Measurements from ENCODE around the gene APBA1. TPM values are rescaled to one million over a fixed set of nuclear protein-coding genes. Genes with fewer than 3 reads are reported as not detected.

The APBA1 gene
- total and polyA plus RNA-seq, 2 of the 8 experiments (the other 6 are each of a cell fraction or from before 2014, with no cell fraction given): 0.36 to 0.60 TPM

DNA sequence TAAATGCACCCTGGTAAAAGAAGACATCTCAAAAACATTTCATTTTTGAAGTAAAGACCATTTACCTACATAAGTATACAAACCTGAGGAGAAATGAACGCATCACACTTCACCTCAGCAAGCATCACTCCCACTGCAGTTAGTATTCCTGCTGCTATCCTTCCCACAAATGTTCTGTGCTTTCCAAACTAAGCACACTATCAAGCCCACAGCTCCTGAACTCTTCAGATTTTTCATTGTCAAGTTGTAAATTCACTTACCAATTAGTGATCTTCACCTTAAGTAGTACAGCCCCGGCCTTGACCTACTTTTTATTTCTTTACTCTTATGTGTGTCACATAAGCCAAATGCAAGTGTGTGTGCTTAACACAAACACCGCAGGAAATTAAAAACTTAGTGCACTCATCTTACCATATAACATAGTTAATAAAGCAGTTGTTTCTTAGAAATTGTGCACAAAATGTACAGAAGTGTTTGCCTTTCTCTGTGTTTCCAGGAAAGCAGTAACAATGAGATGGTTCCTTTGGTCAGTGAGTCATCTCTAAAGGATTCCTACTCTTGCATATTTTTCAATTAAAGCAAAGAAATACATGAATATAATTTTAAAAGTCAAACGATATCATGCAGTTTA is 169.4 kb downstream of the APBA1 start:
- Histone ChIP-seq H3K4ac (replicated peaks; ENCODE audit: insufficient read length, low read depth, low read length) (no peak overlapping the region), H3K27me3 (replicated peaks in 1 of 4; ENCODE audit: control insufficient read depth in 3 of 4, extremely low read depth in 1 of 4, insufficient read depth in 3 of 4, low read length in 3 of 4) (no peaks in the 10 kb centered on the region), H3K23ac (ENCODE audit: insufficient read length) (no peak overlapping the region), H2BK120ac (replicated peaks; ENCODE audit: low read depth, low read length) (no peak overlapping the region), H3K79me1 (ENCODE audit: low read depth, low read length) (no peaks in the 10 kb centered on the region), H4K8ac (ENCODE audit: extremely low read depth, insufficient read depth, low read length) (no peak overlapping the region), H4K91ac (replicated peaks; ENCODE audit: insufficient read length, low read length) (no peak overlapping the region), H2BK15ac (ENCODE audit: low read length) (no peak overlapping the region), H3K4me2 (ENCODE audit: insufficient read depth in 1 of 2, low read depth in 2 of 2, low read length in 2 of 2) (no peak overlapping the region), H3K18ac (ENCODE audit: extremely low read depth, low read length) (no peak overlapping the region), H2AFZ (ENCODE audit: low read length) (no peak overlapping the region), H3K27ac (ENCODE audit: low read depth, low read length) (no peak overlapping the region), H4K5ac (ENCODE audit: insufficient read length, low read depth, low read length) (no peak overlapping the region), H2BK12ac (ENCODE audit: low read depth, low read length) (no peak overlapping the region), H3K9me3 (ENCODE audit: insufficient read depth in 2 of 2, low read depth in 1 of 2, low read length in 1 of 2) (no peaks in the 10 kb centered on the region), H3K4me1 (replicated peaks in 1 of 4; ENCODE audit: control insufficient read depth in 3 of 4, insufficient read depth in 4 of 4, low read length in 3 of 4) (peaks cover 0 to 7% (median 3%) of the 10 kb centered on the region in 4 experiments; a peak in 3 of 7 replicates), H2BK5ac (ENCODE audit: low read depth, low read length) (no peak overlapping the region), H2BK20ac (ENCODE audit: low read length) (no peak overlapping the region), H3K4me3 (ENCODE audit: extremely low read depth in 1 of 4, insufficient read depth in 2 of 4, low read depth in 3 of 4, low read length in 4 of 4) (no peak overlapping the region), H3K23me2 (ENCODE audit: low read depth, low read length) (no peaks in the 10 kb centered on the region), H3K56ac (replicated peaks; ENCODE audit: insufficient read length, low read depth, low read length) (no peak overlapping the region), H3K79me2 (ENCODE audit: control insufficient read depth in 1 of 2, insufficient read depth in 2 of 2, low read length in 2 of 2) (no peaks in the 10 kb centered on the region), H3K9ac (replicated peaks in 1 of 4; ENCODE audit: extremely low read depth in 1 of 4, low read depth in 3 of 4, low read length in 3 of 4) (no peak overlapping the region), H2AK5ac (ENCODE audit: low read depth, low read length) (no peak overlapping the region), H3K14ac (ENCODE audit: insufficient read length) (no peak overlapping the region), H3K36me3 (ENCODE audit: control insufficient read depth in 2 of 4, insufficient read depth in 4 of 4, low read length in 3 of 4) (no peaks in the 10 kb centered on the region), H4K20me1 (replicated peaks in 1 of 2; ENCODE audit: control insufficient read depth in 1 of 2, insufficient read depth in 2 of 2, low read length in 2 of 2) (no peaks in the 10 kb centered on the region)
- WGBS, 2 experiments (ENCODE audit: extremely low coverage in 1 of 2, insufficient coverage in 1 of 2, insufficient read length in 1 of 2, insufficient replicate concordance in 2 of 2, low coverage in 1 of 2, low lambda C conversion rate in 2 of 2, missing lambda C conversion rate in 1 of 2): 90% methylated on average over 4 of the region's 4 CpGs; no CpG with 5 or more reads in 1 of the 2 experiments
- no peak for FAIRE-seq
- ChIA-PET CTCF (ENCODE audit: partially characterized antibody) (interaction anchor here (0.7 to 1.0 kb wide), 2 partner anchors 77 to 416 kb away, joined by 4 to 5 read pairs; no protein-coding TSS in a partner anchor), POLR2A (ENCODE audit: partially characterized antibody) (no interaction called here)
- DNase-seq (ENCODE audit: low read depth in 1 of 2, low spot score in 2 of 2): no peak
- TF ChIP-seq KDM4A (IDR thresholded peaks at IDR 0.05; ENCODE audit: low read depth, low read length, severe bottlenecking): no peak
- TF ChIP-seq EGR1 (IDR thresholded peaks at IDR 0.05; ENCODE audit: borderline replicate concordance, low read depth, low read length): no peak
- no peak for TF ChIP-seq GTF2F1 (IDR thresholded peaks at IDR 0.05; ENCODE audit: borderline replicate concordance, low read depth, low read length)
- TF ChIP-seq SP2 (IDR thresholded peaks at IDR 0.05; ENCODE audit: low read length): no peak
- TF ChIP-seq EP300 (IDR thresholded peaks at IDR 0.05; ENCODE audit: borderline replicate concordance in 1 of 2, low read depth in 2 of 2, low read length in 2 of 2): no peak
- no peak for TF ChIP-seq PHF8 (conservative IDR thresholded peaks at IDR 0.05; ENCODE audit: low read depth, low read length)
- TF ChIP-seq CBX8 (IDR thresholded peaks at IDR 0.05; ENCODE audit: borderline replicate concordance, low read depth, low read length): no peak
- TF ChIP-seq ASH2L (IDR thresholded peaks at IDR 0.05; ENCODE audit: low read length): no peak
- no peak for TF ChIP-seq SIX5 (IDR thresholded peaks at IDR 0.05; ENCODE audit: low read depth, low read length)
- no peak for TF ChIP-seq MAFK (IDR thresholded peaks at IDR 0.05; ENCODE audit: low read depth, low read length)
- no peak for TF ChIP-seq BACH1 (IDR thresholded peaks at IDR 0.05; ENCODE audit: low read length)
- no peak for TF ChIP-seq TEAD4 (IDR thresholded peaks at IDR 0.05; ENCODE audit: low read depth, low read length)
- no peak for TF ChIP-seq RNF2 (IDR thresholded peaks at IDR 0.05; ENCODE audit: borderline replicate concordance, low read depth, low read length, missing control alignments, poor library complexity, severe bottlenecking)
- TF ChIP-seq CBX5 (IDR thresholded peaks at IDR 0.05; ENCODE audit: low read depth, low read length): no peak

Data from H1 (cell line).